GM18505 (cell line): ENCODE measurements around the gene COMMD7.
"Not testable (repeated sequence)": the region's sequence is repeated elsewhere in the genome, so short reads cannot be mapped to it uniquely, and the experiment has no call there.

ENCODE experiments used
- ATAC-seq: cut with Tn5 transposase; IDR thresholded peaks from one replicate; pipeline ENCODE4 v1.9.1; 2021; ENCODE audit not compliant: unreplicated experiment
- POLR2A ChIP-seq: IDR thresholded peaks from 4 replicates; pipeline ENCODE4 v1.6.1; 2011; ENCODE audit warnings: borderline replicate concordance; ENCODE audit not compliant: insufficient read depth, insufficient read length; ENCODE audit errors: extremely low read depth

Gene COMMD7

DNA sequence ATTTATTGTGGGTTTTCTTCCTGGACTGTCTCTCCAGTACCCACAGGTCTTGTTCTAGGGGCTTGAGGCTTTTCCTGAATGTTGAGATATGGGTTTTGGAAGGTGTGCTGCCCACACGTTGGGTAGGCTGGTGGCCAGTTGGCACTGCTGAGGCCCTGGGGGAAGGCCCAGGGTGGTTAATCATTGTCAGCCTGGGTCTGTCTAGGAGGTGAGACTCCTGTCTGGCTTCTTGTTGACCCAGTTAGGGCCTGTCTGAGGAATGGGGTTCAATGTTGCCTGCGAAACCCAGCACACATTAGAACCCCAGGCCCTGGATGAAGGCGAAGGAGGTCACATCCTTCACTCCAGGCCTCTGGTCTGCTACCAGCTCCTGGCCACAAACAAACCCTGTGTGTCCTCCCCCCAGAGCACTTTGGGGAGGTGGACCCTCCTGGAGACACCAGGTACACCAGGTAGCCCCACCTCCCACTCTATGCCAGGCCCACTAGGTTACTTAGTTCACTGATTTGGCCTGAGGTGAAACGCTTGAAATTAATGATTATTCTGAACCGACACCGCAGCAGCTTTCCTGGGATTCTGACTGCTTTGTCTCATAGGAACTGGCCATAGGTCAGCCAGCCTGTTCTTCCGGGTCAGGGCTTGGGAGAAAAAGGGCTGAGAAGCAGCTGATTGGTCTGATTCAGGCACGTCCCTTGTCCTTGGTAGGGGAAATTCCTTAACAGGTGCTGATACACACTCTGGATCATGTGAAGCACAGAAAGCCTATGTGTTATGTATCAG is 34.1 kb upstream of the COMMD7 start:
- no peak for TF ChIP-seq POLR2A
- no peak for ATAC-seq

DNA sequence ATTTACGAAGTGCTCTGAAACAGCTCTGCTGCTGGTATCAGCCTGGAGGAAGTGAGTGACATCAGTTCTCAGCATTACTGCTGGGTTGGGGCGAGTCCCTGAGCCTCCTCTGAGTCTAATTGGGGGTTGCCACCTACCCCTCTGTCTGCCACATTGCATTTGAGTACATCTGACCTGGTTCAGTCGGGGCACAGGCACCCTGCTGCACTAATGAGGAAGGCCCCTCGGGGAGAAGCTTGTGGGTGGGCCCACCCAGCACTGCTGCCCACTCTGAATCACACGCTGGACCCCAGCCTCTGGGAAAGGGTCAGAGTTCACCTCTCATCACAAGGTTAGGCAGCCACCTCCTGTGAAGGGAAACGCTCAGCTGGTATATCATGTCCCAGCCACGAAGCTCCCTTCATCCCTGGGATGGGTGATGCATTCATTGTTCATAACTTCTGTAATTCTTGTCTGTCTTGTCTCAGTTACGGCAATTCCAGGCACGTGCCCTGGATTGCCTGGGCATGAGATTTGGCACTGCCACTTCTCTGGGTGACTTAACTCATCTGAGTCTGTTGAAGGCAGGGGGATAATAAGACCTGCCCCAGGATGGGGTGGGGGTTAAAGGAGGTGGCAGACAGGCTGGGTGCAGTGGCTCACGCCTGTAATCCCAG is 32.2 kb upstream of the COMMD7 start:
- TF ChIP-seq POLR2A, result no peak
- no peak for ATAC-seq

GRCh38 chr20:32773855-32774254 is 30.6 kb upstream of the COMMD7 start:
- ATAC-seq, result no peak
- no peak for TF ChIP-seq POLR2A

- no peak for TF ChIP-seq POLR2A
- ATAC-seq, result no peak
Observed at GRCh38 chr20:32773223-32773622, 30.0 kb upstream of the COMMD7 start.

GRCh38 chr20:32772046-32772445 is 28.8 kb upstream of the COMMD7 start:
- ATAC-seq, result no peak
- TF ChIP-seq POLR2A, result no peak

- ATAC-seq, result no peak
- TF ChIP-seq POLR2A, result no peak
Observed at GRCh38 chr20:32767418-32768198, 24.3 kb upstream of the COMMD7 start.

DNA sequence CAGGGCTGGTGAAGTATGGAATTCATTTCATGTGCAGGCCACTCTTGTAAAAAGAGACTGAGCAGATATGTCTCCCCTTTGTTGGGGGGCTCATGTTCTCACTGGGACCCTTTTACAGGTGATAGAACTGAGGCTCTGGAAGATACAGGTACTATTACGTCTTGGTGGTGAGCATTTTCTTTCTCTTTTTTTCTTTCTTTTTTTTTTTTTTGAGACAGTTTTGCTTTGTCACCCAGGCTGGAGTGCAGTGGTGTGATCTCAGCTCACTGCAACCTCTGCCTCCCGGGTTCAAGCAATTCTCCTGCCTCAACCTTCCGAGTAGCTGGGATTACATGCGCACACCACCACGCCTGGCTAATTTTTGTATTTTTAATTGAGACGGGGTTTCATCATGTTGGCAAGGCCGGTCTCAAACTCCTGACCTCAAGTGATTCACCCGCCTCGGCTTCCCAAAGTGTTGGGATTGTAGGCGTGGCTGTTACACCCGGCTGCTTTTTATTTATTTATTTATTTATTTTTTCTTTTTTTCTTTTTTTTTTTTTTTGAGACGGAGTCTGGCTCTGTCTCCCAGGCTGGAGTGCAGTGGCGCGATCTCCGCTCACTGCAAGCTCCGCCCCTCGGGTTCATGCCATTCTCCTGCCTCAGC is 22.1 kb upstream of the COMMD7 start:
- not testable (repeated sequence) for ATAC-seq

GRCh38 chr20:32764005-32764960 is 21.0 kb upstream of the COMMD7 start:
- ATAC-seq, result no peak
- TF ChIP-seq POLR2A, result no peak

DNA sequence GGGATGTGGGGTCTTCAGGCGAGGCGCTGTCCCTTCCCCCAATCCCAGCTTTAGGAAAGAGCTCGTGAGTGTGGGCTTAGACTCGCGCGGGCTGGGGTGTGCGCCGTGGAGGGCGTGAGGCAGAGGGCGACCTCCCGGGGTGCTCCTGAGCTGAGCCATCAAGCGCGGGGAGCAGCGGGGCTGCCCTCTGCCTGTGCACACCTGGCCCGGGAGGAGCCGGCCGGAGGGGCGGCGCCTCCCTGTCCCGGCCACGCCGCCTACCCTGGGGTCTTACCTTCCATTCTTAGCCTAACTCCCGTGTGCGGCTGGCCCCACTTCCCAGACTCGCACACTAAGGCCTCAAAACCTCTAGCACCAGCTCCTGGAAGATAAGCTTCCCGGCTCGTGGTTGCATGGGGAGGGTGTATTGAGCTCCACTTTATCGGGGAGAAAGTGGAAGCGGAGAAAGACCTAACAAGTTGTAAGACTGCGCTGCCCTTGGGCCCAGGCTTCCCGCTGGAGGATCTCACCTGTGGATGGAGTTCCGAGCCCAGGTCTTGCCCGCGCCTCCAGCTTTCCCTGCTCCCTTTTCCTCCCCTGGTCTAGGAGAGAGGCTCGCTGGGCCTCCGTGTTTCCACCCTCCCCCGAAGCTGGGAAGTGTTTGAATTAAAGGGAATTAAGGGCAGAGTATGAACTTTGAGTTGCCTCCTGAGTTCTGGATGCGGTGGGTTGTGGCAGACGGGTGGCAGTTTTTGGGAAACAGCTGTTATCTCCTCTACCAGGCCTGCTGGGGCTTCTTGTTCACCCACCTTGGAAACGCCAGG is 20.1 kb upstream of the COMMD7 start:
- no peak for TF ChIP-seq POLR2A
- no peak for ATAC-seq

GRCh38 chr20:32762754-32763201 is 19.5 kb upstream of the COMMD7 start:
- no peak for ATAC-seq

GRCh38 chr20:32761831-32762753 is 18.8 kb upstream of the COMMD7 start, which contains the start of gene DNMT3B:
Gene DNMT3B (plus strand): TSS chr20:32762385. CDS start chr20:32780324, 17,939 bp downstream.
- peak; percentile 65 for ATAC-seq
- TF ChIP-seq POLR2A, result peak; percentile 20

More at GRCh38 chr20:32762754-32763201, 19.5 kb upstream of the COMMD7 start:
- no peak for TF ChIP-seq POLR2A
